PFSK-1 (cell line): ENCODE data around the gene TARBP2.

ENCODE experiments used
- FOXP2 ChIP-seq: optimal IDR thresholded peaks from 2 replicates; pipeline ENCODE3; 2011; ENCODE audit warnings: borderline replicate concordance, control low read depth, inconsistent platforms; ENCODE audit not compliant: insufficient read depth; ENCODE audit errors: extremely low read length, extremely low read depth
- POLR2AphosphoS5 ChIP-seq: IDR thresholded peaks from 2 replicates; pipeline ENCODE4 v1.6.1; 2012; ENCODE audit warnings: low read depth, mild to moderate bottlenecking, control low read depth, low read length, moderate library complexity
- SIN3A ChIP-seq: IDR thresholded peaks from 2 replicates; pipeline ENCODE4 v1.6.1; 2012; ENCODE audit warnings: mild to moderate bottlenecking, low read length, moderate library complexity, borderline replicate concordance; ENCODE audit not compliant: insufficient read depth
- TAF1 ChIP-seq: IDR thresholded peaks from 2 replicates; pipeline ENCODE4 v1.6.1; 2012; ENCODE audit warnings: low read length, control low read depth, borderline replicate concordance; ENCODE audit not compliant: insufficient read depth
- TF ChIP-seq, protein P1 (sequence below), 2 experiments: IDR thresholded peaks; 2 replicates each; pipeline versions ENCODE4 v1.6.1 to v1.8.0; 2011 to 2012; ENCODE audit warnings: low read depth in 2 of 2, low read length in 2 of 2, control low read depth in 1 of 2, inconsistent platforms in 1 of 2, mild to moderate bottlenecking in 1 of 2, moderate library complexity in 1 of 2; ENCODE audit not compliant: insufficient read depth in 1 of 2

GRCh38 chr12:53510181-53510812, 9.2 kb downstream of the TARBP2 start:
- TF ChIP-seq POLR2AphosphoS5 (no peak), TAF1 (no peak), SIN3A (no peak), FOXP2 (no peak)
- TF ChIP-seq, protein P1, sequence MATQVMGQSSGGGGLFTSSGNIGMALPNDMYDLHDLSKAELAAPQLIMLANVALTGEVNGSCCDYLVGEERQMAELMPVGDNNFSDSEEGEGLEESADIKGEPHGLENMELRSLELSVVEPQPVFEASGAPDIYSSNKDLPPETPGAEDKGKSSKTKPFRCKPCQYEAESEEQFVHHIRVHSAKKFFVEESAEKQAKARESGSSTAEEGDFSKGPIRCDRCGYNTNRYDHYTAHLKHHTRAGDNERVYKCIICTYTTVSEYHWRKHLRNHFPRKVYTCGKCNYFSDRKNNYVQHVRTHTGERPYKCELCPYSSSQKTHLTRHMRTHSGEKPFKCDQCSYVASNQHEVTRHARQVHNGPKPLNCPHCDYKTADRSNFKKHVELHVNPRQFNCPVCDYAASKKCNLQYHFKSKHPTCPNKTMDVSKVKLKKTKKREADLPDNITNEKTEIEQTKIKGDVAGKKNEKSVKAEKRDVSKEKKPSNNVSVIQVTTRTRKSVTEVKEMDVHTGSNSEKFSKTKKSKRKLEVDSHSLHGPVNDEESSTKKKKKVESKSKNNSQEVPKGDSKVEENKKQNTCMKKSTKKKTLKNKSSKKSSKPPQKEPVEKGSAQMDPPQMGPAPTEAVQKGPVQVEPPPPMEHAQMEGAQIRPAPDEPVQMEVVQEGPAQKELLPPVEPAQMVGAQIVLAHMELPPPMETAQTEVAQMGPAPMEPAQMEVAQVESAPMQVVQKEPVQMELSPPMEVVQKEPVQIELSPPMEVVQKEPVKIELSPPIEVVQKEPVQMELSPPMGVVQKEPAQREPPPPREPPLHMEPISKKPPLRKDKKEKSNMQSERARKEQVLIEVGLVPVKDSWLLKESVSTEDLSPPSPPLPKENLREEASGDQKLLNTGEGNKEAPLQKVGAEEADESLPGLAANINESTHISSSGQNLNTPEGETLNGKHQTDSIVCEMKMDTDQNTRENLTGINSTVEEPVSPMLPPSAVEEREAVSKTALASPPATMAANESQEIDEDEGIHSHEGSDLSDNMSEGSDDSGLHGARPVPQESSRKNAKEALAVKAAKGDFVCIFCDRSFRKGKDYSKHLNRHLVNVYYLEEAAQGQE (IDR thresholded peaks at IDR 0.05; ENCODE audit: insufficient read depth in 1 of 2, low read depth in 2 of 2, low read length in 2 of 2) = no peak
